ENCODE measurements around the gene CCDC50.

The CCDC50 gene

DNA sequence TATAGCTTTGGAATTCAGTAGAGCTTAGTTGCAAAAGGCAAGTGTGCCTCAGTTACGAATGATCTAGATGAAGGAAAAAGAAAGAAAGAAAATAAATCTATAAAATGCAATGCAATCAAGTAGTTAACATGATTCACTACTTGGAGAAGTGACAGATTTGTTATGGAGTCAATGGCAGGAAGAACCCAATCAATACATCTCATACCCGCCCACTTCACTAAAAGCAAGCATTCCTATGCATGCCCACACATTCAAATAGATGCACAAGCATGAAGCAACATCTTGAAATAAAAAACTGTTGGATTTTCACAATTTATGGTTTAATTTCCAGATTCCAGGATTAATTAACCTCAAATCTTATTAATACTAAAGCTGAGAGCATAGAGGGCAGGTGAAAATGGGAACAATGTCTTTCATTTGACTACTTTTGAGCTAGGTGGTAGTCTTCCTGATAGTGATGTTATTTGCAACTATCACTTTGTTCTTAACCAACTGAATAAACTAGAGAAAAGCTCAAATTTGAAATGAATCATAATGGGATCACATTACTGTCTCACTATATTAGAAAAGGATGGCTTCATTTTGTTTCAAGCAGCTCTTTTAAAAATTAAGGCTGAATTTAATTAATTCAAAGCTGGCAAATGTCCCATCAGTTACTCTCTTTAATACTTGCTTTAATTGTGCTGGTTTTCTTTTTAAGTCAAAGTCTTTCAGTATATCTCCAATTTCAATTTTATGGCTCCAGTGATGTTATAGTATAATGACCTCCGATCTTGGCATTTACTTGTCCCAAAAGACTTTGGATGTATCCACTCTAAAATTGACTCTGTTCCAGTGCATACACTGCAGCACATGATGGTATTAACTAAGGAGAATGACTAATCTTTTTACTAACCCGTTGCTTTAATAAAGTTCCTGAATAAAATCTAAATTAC, 46.7 kb upstream of the CCDC50 start:
- H3K27me3 ChIP-seq (ENCODE audit: control insufficient read depth, low read length), result no peaks in the 10 kb centered on the region
- no peaks in the 10 kb centered on the region for H3K9me2 ChIP-seq (replicated peaks; ENCODE audit: control insufficient read depth, low read length)
- H3K4me1 ChIP-seq (ENCODE audit: control insufficient read depth, low read length), result no peaks in the 10 kb centered on the region
- H3F3A ChIP-seq (ENCODE audit: control insufficient read depth, insufficient read depth), result no peaks in the 10 kb centered on the region
- no peak overlapping the region for H3K4me2 ChIP-seq (ENCODE audit: low read length)
- TF ChIP-seq, protein P1, sequence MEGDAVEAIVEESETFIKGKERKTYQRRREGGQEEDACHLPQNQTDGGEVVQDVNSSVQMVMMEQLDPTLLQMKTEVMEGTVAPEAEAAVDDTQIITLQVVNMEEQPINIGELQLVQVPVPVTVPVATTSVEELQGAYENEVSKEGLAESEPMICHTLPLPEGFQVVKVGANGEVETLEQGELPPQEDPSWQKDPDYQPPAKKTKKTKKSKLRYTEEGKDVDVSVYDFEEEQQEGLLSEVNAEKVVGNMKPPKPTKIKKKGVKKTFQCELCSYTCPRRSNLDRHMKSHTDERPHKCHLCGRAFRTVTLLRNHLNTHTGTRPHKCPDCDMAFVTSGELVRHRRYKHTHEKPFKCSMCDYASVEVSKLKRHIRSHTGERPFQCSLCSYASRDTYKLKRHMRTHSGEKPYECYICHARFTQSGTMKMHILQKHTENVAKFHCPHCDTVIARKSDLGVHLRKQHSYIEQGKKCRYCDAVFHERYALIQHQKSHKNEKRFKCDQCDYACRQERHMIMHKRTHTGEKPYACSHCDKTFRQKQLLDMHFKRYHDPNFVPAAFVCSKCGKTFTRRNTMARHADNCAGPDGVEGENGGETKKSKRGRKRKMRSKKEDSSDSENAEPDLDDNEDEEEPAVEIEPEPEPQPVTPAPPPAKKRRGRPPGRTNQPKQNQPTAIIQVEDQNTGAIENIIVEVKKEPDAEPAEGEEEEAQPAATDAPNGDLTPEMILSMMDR (IDR thresholded peaks at IDR 0.05; ENCODE audit: low read depth, low read length, poor library complexity, severe bottlenecking), result no peak
- TF ChIP-seq EZH2phosphoT487 (IDR thresholded peaks at IDR 0.05; ENCODE audit: borderline replicate concordance, low read length), result no peak
- H3K4me3 ChIP-seq (ENCODE audit: low read length), result no peak overlapping the region
- H3K27ac ChIP-seq (ENCODE audit: low read depth, low read length), result no peak overlapping the region
- H3K79me2 ChIP-seq (ENCODE audit: control insufficient read depth, low read length), result no peaks in the 10 kb centered on the region
- H4K20me1 ChIP-seq (ENCODE audit: control insufficient read depth, insufficient read depth, low read depth, low read length), result no peaks in the 10 kb centered on the region
- H3K9me3 ChIP-seq (ENCODE audit: control insufficient read depth, insufficient read depth, low read length), result no peaks in the 10 kb centered on the region
- H3K36me3 ChIP-seq (ENCODE audit: control insufficient read depth, low read length), result no peaks in the 10 kb centered on the region

GRCh38 chr3:191283400-191283799, 45.8 kb upstream of the CCDC50 start:
- no peaks in the 10 kb centered on the region for H3K79me2 ChIP-seq (ENCODE audit: control insufficient read depth, low read length)

DNA sequence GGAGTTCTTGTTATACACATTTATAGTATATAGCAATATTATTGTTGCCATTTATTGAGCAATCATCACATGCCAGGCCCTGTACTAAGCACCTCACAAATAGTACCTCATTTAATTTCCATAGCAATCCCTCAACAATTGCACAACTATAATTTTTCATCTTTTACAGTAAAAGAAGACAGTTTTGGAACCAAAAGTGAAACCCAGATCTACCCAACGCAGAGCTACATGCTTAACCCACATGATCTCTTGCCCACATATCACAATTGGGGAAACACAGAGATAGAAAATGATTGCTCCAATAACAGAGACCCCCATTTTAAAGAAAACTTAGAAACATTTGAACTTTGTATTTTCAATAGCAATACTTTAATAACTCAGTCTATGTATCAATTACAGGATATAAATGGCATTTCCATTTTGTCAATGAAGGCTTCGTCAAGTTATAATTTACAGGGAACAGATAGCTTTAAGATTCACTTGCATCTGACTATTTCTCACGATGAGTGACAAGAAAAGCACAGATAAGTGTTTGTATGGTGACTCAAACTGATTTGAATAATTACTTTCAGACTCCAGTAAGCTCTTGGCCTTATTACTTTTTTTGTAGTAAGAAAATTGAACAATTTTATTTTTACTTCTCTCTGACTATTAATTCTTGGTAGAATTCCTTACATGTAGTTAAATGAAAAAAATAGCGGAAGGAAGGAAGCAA, 38.7 kb upstream of the CCDC50 start:
- no peaks in the 10 kb centered on the region for H3F3A ChIP-seq (ENCODE audit: control insufficient read depth, insufficient read depth)
- no peak overlapping the region for H3K27ac ChIP-seq (ENCODE audit: low read depth, low read length)
- no peaks in the 10 kb centered on the region for H3K79me2 ChIP-seq (ENCODE audit: control insufficient read depth, low read length)
- no peak overlapping the region for H3K4me3 ChIP-seq (ENCODE audit: low read length)
- H3K4me2 ChIP-seq (ENCODE audit: low read length), result no peak overlapping the region
- H3K4me1 ChIP-seq (ENCODE audit: control insufficient read depth, low read length), result peaks cover 10% of the 10 kb centered on the region
- no peaks in the 10 kb centered on the region for H4K20me1 ChIP-seq (ENCODE audit: control insufficient read depth, insufficient read depth, low read depth, low read length)
- H3K9me3 ChIP-seq (ENCODE audit: control insufficient read depth, insufficient read depth, low read length), result no peaks in the 10 kb centered on the region
- no peaks in the 10 kb centered on the region for H3K36me3 ChIP-seq (ENCODE audit: control insufficient read depth, low read length)
- H3K9me2 ChIP-seq (replicated peaks; ENCODE audit: control insufficient read depth, low read length), result no peaks in the 10 kb centered on the region
- no peaks in the 10 kb centered on the region for H3K27me3 ChIP-seq (ENCODE audit: control insufficient read depth, low read length)
- TF ChIP-seq, protein P1 (IDR thresholded peaks at IDR 0.05; ENCODE audit: low read depth, low read length, poor library complexity, severe bottlenecking), result no peak
- no peak for TF ChIP-seq EZH2phosphoT487 (IDR thresholded peaks at IDR 0.05; ENCODE audit: borderline replicate concordance, low read length)

More at GRCh38 chr3:191283400-191283799, 45.8 kb upstream of the CCDC50 start:
- H3K9me2 ChIP-seq (replicated peaks; ENCODE audit: control insufficient read depth, low read length), result no peaks in the 10 kb centered on the region
- H3K27me3 ChIP-seq (ENCODE audit: control insufficient read depth, low read length), result no peaks in the 10 kb centered on the region
- TF ChIP-seq EZH2phosphoT487 (IDR thresholded peaks at IDR 0.05; ENCODE audit: borderline replicate concordance, low read length), result no peak
- TF ChIP-seq, protein P1 (IDR thresholded peaks at IDR 0.05; ENCODE audit: low read depth, low read length, poor library complexity, severe bottlenecking), result no peak
- H3K36me3 ChIP-seq (ENCODE audit: control insufficient read depth, low read length), result no peaks in the 10 kb centered on the region
- H3K4me1 ChIP-seq (ENCODE audit: control insufficient read depth, low read length), result no peaks in the 10 kb centered on the region
- no peak overlapping the region for H3K4me3 ChIP-seq (ENCODE audit: low read length)
- no peaks in the 10 kb centered on the region for H4K20me1 ChIP-seq (ENCODE audit: control insufficient read depth, insufficient read depth, low read depth, low read length)
- no peak overlapping the region for H3K27ac ChIP-seq (ENCODE audit: low read depth, low read length)
- H3F3A ChIP-seq (ENCODE audit: control insufficient read depth, insufficient read depth), result no peaks in the 10 kb centered on the region
- H3K9me3 ChIP-seq (ENCODE audit: control insufficient read depth, insufficient read depth, low read length), result no peaks in the 10 kb centered on the region
- H3K4me2 ChIP-seq (ENCODE audit: low read length), result no peak overlapping the region
